ENCODE results near the gene AFF2.

AFF2 gene

DNA sequence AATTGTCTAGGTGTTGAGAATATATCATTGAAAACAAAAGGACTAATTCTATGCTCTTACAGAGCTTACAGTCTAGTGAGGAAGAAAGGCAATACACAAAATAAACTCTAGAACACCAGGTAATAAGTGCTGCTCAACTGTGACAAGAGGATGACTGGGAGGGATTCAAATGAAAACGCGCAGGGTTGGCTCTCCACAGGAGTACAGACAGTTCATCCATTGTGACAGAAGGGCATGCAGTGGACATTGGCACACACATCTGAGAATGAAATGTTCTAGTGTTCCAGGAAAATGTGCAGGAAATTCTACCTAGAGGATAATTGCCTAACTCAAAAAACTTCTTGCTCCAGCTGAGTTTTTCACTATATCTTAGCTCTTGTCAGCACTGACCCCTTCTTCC, 512.7 kb downstream of the AFF2 start:
- Histone ChIP-seq H3K9me3 (no peaks in the 10 kb centered on the region), H3K36me3 (no peaks in the 10 kb centered on the region), H3K27me3 (no peaks in the 10 kb centered on the region), H3K4me1 (no peaks in the 10 kb centered on the region), H3K4me3 (no peak overlapping the region), H3K27ac (no peak overlapping the region)
- no peak for DNase-seq
- intact Hi-C loops (cut with DNase I; ENCODE audit: low total_unique reads), result no loop called here
- TF ChIP-seq, protein P1, sequence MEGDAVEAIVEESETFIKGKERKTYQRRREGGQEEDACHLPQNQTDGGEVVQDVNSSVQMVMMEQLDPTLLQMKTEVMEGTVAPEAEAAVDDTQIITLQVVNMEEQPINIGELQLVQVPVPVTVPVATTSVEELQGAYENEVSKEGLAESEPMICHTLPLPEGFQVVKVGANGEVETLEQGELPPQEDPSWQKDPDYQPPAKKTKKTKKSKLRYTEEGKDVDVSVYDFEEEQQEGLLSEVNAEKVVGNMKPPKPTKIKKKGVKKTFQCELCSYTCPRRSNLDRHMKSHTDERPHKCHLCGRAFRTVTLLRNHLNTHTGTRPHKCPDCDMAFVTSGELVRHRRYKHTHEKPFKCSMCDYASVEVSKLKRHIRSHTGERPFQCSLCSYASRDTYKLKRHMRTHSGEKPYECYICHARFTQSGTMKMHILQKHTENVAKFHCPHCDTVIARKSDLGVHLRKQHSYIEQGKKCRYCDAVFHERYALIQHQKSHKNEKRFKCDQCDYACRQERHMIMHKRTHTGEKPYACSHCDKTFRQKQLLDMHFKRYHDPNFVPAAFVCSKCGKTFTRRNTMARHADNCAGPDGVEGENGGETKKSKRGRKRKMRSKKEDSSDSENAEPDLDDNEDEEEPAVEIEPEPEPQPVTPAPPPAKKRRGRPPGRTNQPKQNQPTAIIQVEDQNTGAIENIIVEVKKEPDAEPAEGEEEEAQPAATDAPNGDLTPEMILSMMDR (IDR thresholded peaks at IDR 0.05), result no peak

DNA sequence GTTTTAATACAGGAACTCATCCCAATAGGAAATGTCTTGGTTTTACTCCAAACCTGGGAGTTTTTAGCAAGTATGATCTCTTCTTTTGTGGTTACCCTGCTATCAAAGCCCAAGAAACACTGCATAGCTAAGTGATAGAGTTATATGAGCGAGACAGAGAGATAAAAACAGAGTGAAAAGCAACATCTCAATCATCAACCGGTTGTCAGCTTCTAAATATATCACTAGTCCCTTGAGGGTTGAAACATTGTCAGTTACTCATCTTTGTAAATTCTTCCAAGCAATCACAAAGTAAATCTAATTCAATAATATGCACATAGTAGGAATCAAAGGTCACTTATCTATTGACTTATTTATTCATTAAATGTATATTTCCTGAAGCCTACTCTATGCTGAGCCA, 520.7 kb downstream of the AFF2 start:
- H3K9me3 ChIP-seq, result peaks cover 0 to 25% (median 15%) of the 10 kb centered on the region in 3 donors
- no peak overlapping the region for H3K27ac ChIP-seq
- H3K36me3 ChIP-seq, result no peaks in the 10 kb centered on the region
- TF ChIP-seq, protein P1 (IDR thresholded peaks at IDR 0.05), result no peak
- H3K4me1 ChIP-seq, result no peaks in the 10 kb centered on the region
- intact Hi-C loops (cut with DNase I; ENCODE audit: low total_unique reads), result no loop called here
- no peak overlapping the region for H3K4me3 ChIP-seq
- DNase-seq, result no peak
- no peaks in the 10 kb centered on the region for H3K27me3 ChIP-seq

DNA sequence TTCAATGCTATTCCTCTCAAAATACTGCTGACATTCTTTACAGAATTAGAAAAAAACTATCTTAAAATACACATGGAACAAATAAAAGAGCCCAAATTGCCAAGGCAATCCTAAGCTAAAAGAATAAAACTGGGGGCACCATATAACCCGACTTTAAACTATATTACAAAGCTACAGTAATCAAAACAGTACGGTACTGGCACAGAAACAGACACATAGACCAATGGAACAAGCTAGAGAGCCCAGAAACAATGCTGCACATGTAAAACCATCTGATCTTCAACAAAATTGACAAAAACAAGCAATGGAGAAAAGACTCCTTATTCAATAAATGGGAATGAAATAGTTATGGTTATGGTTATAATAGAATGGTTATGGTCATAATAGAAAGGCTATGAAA, 522.1 kb downstream of the AFF2 start:
- Histone ChIP-seq H3K27ac (no peak overlapping the region), H3K4me3 (no peak overlapping the region), H3K27me3 (no peaks in the 10 kb centered on the region), H3K36me3 (no peaks in the 10 kb centered on the region), H3K4me1 (no peaks in the 10 kb centered on the region), H3K9me3 (peaks cover 0 to 25% (median 15%) of the 10 kb centered on the region in 3 donors)
- intact Hi-C loops (cut with DNase I; ENCODE audit: low total_unique reads), result no loop called here
- TF ChIP-seq, protein P1 (IDR thresholded peaks at IDR 0.05), result no peak
- DNase-seq, result no peak

DNA sequence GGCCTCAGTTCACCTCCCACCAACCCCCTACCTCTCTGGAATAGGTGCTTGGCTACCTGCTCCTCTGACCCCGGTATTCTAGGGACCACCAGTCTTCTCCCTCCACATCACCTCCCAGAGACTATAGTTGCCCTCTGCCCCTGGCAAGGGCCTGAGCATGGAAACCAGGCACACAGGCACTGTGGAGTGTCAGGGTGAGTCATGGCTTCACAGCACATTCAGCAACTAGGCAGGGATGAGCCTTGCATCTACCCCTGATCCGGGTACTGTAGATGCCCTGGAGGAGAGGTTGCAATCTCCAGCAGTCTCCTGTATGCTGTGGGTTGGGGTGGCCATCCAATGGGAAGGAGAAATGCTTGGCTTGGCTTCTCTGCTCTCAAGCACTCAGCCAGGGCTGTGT, 532.0 kb downstream of the AFF2 start:
- intact Hi-C loops (cut with DNase I; ENCODE audit: low total_unique reads), result no loop called here
- Histone ChIP-seq H3K4me1 (no peaks in the 10 kb centered on the region), H3K4me3 (no peak overlapping the region), H3K27me3 (no peaks in the 10 kb centered on the region), H3K9me3 (no peaks in the 10 kb centered on the region), H3K27ac (no peak overlapping the region), H3K36me3 (no peaks in the 10 kb centered on the region)
- DNase-seq, result no peak
- TF ChIP-seq, protein P1 (IDR thresholded peaks at IDR 0.05), result no peak

DNA sequence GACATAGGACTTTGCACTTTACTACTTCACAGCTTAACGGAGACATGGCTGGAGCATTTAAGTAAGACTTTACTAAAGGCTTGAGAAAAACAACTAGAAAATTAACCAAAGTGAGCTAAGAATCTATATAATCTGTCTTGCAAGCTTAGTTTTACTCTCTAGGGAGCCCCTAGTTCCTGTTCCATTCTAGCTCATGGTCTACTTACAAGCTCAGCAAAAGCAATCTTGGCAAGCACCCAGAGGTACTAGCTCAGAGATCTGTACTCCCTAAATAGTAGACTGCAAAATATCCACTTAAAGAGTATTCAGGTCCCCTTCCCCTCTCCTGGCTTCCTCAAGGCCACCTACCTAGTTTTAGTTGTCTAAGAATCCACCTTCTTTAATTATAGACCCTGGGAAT, 535.7 kb downstream of the AFF2 start:
- intact Hi-C loops (cut with DNase I; ENCODE audit: low total_unique reads), result no loop called here
- Histone ChIP-seq H3K4me1 (no peaks in the 10 kb centered on the region), H3K27ac (no peak overlapping the region), H3K36me3 (no peaks in the 10 kb centered on the region), H3K9me3 (no peaks in the 10 kb centered on the region), H3K27me3 (no peaks in the 10 kb centered on the region), H3K4me3 (no peak overlapping the region)
- DNase-seq, result no peak
- TF ChIP-seq, protein P1 (IDR thresholded peaks at IDR 0.05), result no peak

DNA sequence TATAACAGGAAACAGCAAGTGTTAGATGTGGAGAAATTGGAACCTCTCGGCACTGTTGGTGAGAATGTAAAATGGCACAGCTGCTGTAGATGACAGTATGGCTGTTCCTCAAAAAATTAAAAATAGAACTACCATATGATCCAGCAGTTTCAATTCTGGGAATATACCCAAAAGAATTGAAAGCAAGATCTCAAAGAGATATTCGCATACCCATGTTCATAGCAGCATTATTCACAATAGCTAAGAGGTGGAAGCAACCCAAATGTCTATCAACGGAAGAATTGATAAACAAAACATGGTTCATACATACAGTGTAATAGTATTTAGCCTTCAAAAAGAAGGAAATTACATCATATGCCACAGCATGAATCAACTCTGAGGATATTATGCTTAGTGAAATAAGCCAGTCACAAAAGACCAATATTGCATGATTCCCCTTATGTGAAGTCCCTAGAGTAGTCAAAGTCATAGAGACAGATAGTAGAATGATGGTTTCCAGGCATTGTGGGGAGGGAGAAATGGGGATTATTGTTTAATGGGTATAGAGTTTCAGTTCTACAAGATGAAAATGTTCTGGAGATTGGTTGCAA, 537.0 kb downstream of the AFF2 start:
- Histone ChIP-seq H3K27ac (no peak overlapping the region), H3K36me3 (no peaks in the 10 kb centered on the region), H3K4me1 (no peaks in the 10 kb centered on the region), H3K27me3 (no peaks in the 10 kb centered on the region), H3K4me3 (no peak overlapping the region), H3K9me3 (no peaks in the 10 kb centered on the region)
- intact Hi-C loops (cut with DNase I; ENCODE audit: low total_unique reads), result no loop called here
- DNase-seq, result no peak
- TF ChIP-seq, protein P1 (IDR thresholded peaks at IDR 0.05), result no peak
